ENCODE data around the gene MRPS27. TPM values are rescaled to one million over a fixed set of nuclear protein-coding genes. Genes with fewer than 3 reads are reported as not detected.

Gene MRPS27
- total RNA-seq, 2 experiments from 2014 or later = 25.0 to 26.1 TPM

DNA sequence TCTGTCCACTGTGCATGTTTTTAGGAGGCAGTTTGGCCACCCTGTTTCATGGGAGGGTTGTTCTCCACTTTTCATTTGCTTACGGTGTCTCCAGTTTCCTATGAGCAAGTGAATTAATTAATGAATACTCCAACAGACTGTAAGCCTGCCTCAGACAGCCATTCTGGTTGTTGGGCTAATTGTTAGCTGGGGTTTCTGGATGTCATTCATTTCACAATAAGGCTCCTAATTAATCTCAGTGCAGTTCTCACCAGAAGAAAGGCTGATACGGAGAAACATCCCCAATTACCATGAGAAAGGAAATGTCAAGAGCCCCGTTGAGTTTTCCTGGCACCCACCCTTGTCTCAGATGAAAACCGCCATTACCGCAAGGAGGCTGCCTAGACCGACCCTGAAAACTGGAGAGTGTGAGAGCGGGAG, 136.9 kb downstream of the MRPS27 start:
- Histone ChIP-seq H3K9me3 (ENCODE audit: control insufficient read depth in 1 of 2, insufficient read depth in 1 of 2, low read length in 2 of 2) (no peaks in the 10 kb centered on the region), H3K36me3 (ENCODE audit: insufficient read depth, low read length) (no peaks in the 10 kb centered on the region), H3K27ac (ENCODE audit: low read depth in 1 of 2, low read length in 2 of 2) (no peak overlapping the region), H3K4me3 (ENCODE audit: low read length) (no peak overlapping the region), H3K27me3 (ENCODE audit: control insufficient read depth in 1 of 2, insufficient read depth in 2 of 2, low read length in 2 of 2) (peaks cover 3 to 11% of the 10 kb centered on the region in 2 experiments), H3K4me1 (ENCODE audit: insufficient read depth, low read length) (no peaks in the 10 kb centered on the region)
- H3K4me3 Mint-ChIP-seq = no peak overlapping the region
- H3K27ac Mint-ChIP-seq = no peak overlapping the region
- intact Hi-C loops (cut with DNase I, micrococcal nuclease) = no loop called here
- no peaks in the 10 kb centered on the region for H3K9me3 Mint-ChIP-seq
- CTCF ChIA-PET = no interaction called here
- POLR2A ChIA-PET = no interaction called here
- TF ChIP-seq, protein P1, sequence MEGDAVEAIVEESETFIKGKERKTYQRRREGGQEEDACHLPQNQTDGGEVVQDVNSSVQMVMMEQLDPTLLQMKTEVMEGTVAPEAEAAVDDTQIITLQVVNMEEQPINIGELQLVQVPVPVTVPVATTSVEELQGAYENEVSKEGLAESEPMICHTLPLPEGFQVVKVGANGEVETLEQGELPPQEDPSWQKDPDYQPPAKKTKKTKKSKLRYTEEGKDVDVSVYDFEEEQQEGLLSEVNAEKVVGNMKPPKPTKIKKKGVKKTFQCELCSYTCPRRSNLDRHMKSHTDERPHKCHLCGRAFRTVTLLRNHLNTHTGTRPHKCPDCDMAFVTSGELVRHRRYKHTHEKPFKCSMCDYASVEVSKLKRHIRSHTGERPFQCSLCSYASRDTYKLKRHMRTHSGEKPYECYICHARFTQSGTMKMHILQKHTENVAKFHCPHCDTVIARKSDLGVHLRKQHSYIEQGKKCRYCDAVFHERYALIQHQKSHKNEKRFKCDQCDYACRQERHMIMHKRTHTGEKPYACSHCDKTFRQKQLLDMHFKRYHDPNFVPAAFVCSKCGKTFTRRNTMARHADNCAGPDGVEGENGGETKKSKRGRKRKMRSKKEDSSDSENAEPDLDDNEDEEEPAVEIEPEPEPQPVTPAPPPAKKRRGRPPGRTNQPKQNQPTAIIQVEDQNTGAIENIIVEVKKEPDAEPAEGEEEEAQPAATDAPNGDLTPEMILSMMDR (IDR thresholded peaks at IDR 0.05) = no peak
- H3K36me3 Mint-ChIP-seq (ENCODE audit: low read depth) = no peaks in the 10 kb centered on the region
- ATAC-seq (ENCODE audit: poor library complexity) = no peak
- no peak for DNase-seq
- H3K27me3 Mint-ChIP-seq = peaks cover 46% of the 10 kb centered on the region
- H3K4me1 Mint-ChIP-seq (ENCODE audit: low read depth) = no peaks in the 10 kb centered on the region

DNA sequence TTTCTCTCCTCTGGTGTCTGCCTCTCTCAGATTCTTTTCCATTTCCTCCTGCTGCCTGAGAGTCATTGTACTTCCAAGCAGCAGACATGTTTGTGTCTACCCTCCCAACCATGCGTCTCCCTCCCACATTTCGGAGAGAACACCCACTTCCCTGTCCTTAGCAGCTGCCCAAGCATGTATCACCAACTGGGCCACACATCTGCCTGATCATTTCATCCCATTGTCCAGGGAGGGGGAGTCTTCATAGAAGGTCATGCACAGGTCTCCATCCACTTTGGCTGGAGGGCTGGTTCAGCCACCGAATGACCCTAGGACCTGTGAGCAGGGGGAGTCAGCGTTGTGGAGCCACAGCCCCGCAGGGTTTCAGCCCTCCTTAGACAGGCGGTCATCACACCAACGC, 137.4 kb downstream of the MRPS27 start:
- ChIA-PET POLR2A (no interaction called here), CTCF (no interaction called here)
- TF ChIP-seq, protein P1 (IDR thresholded peaks at IDR 0.05) = no peak
- intact Hi-C loops (cut with DNase I, micrococcal nuclease) = no loop called here
- Mint-ChIP-seq H3K36me3 (ENCODE audit: low read depth) (no peaks in the 10 kb centered on the region), H3K27ac (no peak overlapping the region), H3K9me3 (no peaks in the 10 kb centered on the region), H3K4me3 (no peak overlapping the region), H3K27me3 (peaks cover 46% of the 10 kb centered on the region), H3K4me1 (ENCODE audit: low read depth) (no peaks in the 10 kb centered on the region)
- Histone ChIP-seq H3K4me1 (ENCODE audit: insufficient read depth, low read length) (no peaks in the 10 kb centered on the region), H3K27me3 (ENCODE audit: control insufficient read depth in 1 of 2, insufficient read depth in 2 of 2, low read length in 2 of 2) (peaks cover 3 to 11% of the 10 kb centered on the region in 2 experiments), H3K27ac (ENCODE audit: low read depth in 1 of 2, low read length in 2 of 2) (no peak overlapping the region), H3K36me3 (ENCODE audit: insufficient read depth, low read length) (no peaks in the 10 kb centered on the region), H3K4me3 (ENCODE audit: low read length) (no peak overlapping the region), H3K9me3 (ENCODE audit: control insufficient read depth in 1 of 2, insufficient read depth in 1 of 2, low read length in 2 of 2) (no peaks in the 10 kb centered on the region)
- ATAC-seq (ENCODE audit: poor library complexity) (no peak), DNase-seq (no peak)

DNA sequence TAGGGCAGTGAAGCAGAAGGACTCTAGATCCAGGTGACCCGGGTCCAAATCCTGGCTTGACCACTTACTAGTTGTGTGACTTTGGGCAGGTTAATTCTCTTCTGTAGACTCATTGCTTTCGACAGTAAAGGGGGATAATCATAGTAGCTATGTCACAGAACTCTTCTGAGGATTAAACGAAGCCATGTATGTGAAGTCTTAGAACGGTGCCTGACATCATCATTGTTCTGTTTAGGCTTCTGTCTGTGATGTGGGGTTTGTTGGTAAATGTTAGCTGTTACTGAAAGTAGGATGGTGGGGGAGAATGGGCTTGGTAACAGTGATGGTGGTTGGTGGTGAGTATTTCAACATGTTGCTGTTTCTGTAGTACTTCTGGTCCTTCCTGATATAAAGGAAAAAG, 139.1 kb downstream of the MRPS27 start:
- ChIA-PET CTCF (no interaction called here), POLR2A (no interaction called here)
- no peaks in the 10 kb centered on the region for H3K36me3 Mint-ChIP-seq (ENCODE audit: low read depth)
- H3K27me3 ChIP-seq (ENCODE audit: control insufficient read depth in 1 of 2, insufficient read depth in 2 of 2, low read length in 2 of 2) = peaks cover 3 to 11% of the 10 kb centered on the region in 2 experiments
- ATAC-seq (ENCODE audit: poor library complexity) = no peak
- H3K4me1 Mint-ChIP-seq (ENCODE audit: low read depth) = no peaks in the 10 kb centered on the region
- no peak overlapping the region for H3K27ac ChIP-seq (ENCODE audit: low read depth in 1 of 2, low read length in 2 of 2)
- intact Hi-C loops (cut with DNase I, micrococcal nuclease) = no loop called here
- H3K4me1 ChIP-seq (ENCODE audit: insufficient read depth, low read length) = no peaks in the 10 kb centered on the region
- H3K9me3 ChIP-seq (ENCODE audit: control insufficient read depth in 1 of 2, insufficient read depth in 1 of 2, low read length in 2 of 2) = no peaks in the 10 kb centered on the region
- H3K4me3 ChIP-seq (ENCODE audit: low read length) = no peak overlapping the region
- DNase-seq = no peak
- H3K36me3 ChIP-seq (ENCODE audit: insufficient read depth, low read length) = no peaks in the 10 kb centered on the region
- H3K27ac Mint-ChIP-seq = no peak overlapping the region
- H3K4me3 Mint-ChIP-seq = no peak overlapping the region
- H3K9me3 Mint-ChIP-seq = no peaks in the 10 kb centered on the region
- TF ChIP-seq, protein P1 (IDR thresholded peaks at IDR 0.05) = no peak
- H3K27me3 Mint-ChIP-seq = peaks cover 40% of the 10 kb centered on the region

Measured in CD4-positive, alpha-beta T cell (primary cell).